Fibroblast of mammary gland (primary cell): ENCODE data around the gene DDX39A.

ENCODE experiments used
- DNase-seq: peaks from one replicate; pipeline ENCODE4 v3.0.0-alpha.2; 2010; ENCODE audit warnings: low read depth
- H3K4me3 ChIP-seq: 2 replicates; pipeline ENCODE4 v1.5.1; 2011; ENCODE audit warnings: low read depth, mild to moderate bottlenecking, low read length, moderate library complexity; ENCODE audit not compliant: control insufficient read depth
- TF ChIP-seq, protein P1 (sequence below): conservative IDR thresholded peaks from 2 replicates; pipeline ENCODE4 v1.5.1; 2011; ENCODE audit warnings: low read depth, low read length, inconsistent platforms; ENCODE audit not compliant: control insufficient read depth, insufficient read depth

Gene DDX39A

DNA sequence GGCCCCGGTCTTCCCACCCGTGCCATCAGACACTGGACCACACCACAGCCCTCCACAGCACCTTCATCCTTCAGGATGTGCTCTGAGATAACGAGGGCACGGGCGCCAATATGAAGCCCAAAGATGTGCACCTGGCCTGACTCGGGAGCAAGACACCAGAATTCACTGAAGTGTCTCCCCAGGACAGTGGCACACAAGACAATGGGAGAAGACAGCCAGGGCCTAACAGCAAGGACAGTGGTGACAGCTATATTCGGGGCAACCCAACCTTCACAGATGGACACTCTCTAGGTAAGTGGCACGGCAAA, 7.2 kb downstream of the DDX39A start:
- TF ChIP-seq, protein P1, sequence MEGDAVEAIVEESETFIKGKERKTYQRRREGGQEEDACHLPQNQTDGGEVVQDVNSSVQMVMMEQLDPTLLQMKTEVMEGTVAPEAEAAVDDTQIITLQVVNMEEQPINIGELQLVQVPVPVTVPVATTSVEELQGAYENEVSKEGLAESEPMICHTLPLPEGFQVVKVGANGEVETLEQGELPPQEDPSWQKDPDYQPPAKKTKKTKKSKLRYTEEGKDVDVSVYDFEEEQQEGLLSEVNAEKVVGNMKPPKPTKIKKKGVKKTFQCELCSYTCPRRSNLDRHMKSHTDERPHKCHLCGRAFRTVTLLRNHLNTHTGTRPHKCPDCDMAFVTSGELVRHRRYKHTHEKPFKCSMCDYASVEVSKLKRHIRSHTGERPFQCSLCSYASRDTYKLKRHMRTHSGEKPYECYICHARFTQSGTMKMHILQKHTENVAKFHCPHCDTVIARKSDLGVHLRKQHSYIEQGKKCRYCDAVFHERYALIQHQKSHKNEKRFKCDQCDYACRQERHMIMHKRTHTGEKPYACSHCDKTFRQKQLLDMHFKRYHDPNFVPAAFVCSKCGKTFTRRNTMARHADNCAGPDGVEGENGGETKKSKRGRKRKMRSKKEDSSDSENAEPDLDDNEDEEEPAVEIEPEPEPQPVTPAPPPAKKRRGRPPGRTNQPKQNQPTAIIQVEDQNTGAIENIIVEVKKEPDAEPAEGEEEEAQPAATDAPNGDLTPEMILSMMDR = no peak
- H3K4me3 ChIP-seq = no peak overlapping the region
- no peak for DNase-seq

DNA sequence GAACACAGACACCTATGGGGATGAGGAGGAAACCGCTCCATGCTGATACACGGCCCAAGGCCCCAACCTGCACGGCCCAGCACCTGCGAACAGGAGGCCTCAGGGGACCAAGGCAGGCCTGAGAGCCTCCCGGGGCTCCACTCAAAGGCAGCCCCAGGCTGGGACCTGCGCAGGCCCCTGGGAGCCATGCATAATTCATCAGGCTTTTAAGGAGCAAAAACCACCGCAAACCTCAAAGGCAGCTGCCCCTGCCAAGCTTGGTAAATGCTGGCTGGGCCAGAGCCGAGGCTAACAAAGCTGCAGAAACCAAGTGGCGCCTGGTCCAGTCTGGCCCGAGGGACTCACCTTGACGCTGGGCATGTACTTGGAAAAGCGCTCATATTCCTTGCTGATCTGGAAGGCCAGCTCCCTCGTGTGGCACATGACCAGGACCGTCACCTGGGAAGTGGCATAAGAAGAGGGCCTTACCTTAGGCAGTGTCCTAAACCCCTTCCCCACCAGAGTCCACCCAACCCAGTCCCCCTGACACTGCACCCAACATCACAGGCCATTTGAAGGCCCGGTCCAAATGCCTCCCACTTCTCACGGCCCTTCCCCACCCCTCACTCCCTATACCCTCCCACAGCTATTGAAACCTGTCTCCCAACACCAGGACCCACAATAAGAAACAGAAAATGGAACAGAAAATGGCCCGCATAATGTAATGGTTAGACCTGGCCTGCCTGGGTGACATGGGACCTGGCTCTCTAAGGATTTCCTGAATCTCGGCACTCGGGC, 7.8 kb downstream of the DDX39A start:
- TF ChIP-seq, protein P1 = no peak
- H3K4me3 ChIP-seq = no peak overlapping the region
- DNase-seq = no peak

DNA sequence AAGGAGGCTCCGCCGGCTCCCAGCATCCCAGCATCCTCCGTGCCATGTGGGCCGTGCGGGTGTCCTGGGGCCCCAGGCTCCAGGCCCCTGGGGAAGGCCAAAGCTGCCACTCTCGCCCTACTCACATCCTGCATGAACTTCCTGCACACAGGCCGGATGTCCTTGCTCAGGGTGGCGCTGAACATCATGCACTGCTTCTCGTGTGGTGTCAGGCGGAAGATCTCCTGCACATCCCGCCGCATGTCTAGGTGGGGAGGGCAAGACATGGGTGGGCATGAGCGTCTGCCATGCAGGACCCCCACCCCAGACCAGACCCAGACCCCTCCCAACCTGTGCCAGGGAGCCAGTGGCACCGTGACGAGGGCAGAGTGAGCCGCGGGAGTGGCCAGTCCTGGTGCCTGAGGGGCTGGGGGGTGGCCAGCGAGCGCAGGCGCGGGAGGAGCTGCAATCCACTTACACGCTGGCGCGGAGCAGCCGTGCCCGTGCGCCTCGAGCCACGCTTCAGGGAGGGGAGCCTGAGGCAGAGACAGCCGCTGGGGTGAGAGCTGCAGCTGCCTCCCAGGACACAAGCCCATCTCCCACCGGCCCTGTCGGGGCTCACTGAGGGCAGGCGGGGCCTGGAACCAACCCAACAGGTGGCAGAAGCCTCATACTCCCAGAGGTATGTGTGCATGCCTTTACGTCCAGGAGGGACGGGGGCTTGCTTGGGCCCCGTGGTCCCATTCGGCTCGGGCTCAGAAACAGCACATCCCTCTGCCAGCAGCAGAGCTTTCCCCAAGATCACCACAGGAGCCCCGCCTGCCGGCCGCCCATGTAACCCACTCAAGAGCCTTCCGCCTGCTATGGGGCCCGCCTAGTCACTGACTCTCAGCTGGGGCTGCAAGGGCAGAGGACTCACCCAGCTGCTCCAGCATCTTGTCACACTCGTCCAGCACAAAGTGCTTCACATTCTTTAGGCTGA, 8.8 kb downstream of the DDX39A start:
- no peak for DNase-seq
- H3K4me3 ChIP-seq = no peak overlapping the region
- TF ChIP-seq, protein P1 = no peak

DNA sequence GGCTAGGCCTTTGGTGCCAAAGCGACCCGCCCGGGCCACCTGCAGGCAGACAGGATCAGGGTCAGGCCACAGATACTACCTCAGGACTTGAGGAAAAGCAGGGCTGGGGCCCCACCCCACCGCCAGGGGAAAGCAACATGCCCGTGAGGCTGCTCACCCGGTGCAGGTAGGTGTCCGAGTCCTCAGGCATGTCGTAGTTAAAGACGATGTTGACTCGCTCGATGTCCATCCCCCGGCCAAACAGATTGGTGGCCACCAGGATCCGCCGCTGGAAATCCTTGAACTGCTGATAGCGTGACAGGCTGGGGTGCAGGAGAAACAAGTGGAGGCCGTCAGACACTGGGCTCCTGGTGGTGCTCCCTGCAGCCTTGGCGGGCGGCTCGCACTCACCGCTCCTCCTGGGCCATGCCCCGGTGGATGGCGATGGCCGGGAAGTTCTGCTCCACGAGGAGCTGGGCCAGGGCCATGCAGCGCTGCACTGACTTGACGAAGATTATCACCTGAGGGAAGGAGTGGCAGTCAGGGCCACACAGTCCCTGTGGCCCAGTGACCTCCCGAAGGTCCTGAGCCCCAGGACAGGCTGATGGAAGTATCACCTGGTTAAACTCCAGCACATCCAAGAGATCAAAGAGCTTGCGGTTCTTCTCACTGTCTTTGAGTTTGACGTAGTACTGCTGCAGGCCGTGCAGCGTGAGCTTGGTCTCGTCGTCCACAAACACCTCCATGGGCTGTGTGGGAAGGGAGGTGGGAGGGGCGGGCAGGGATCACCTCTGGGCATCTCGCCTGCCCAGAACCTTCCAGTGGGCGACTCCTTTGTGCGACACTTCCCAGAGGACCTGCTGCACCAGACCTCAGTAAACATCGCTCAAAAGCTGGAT, 9.8 kb downstream of the DDX39A start:
- TF ChIP-seq, protein P1 = no peak
- DNase-seq = no peak
- H3K4me3 ChIP-seq = no peak overlapping the region

DNA sequence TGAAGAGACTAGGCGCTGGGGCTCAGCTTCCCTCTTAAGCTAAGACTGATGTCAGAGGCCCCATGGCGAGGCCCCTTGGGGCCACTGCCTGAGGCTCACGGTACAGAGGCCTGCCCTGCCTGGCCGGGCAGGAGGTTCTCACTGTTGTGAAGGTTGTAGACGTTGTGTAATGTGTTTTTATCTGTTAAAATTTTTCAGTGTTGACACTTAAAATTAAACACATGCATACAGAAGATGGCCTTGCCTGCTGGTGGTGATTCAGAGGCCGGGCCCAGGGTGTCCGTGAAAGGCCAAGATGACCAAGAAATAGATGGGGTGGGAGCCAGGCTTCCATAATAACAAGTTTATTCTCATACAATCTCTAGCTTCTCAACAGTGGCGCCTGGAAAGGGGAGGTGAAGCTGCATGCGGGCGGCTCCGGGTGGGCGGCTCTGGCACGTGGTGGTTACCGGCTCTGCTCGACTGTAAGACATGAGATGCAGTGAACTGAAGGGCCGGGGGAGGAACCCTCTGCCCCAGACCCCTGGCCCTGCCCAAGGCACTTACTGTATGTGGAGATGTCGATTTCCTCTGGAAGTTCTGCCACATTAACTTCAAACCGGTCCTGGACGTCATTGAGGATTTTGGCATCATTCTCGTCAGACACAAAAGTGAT, 10.5 kb downstream of the DDX39A start:
- DNase-seq = peak; percentile 63
- H3K4me3 ChIP-seq = no peak overlapping the region
- TF ChIP-seq, protein P1 = no peak
